GM18909 (cell line): Measurements from ENCODE around the gene TGIF2.

ENCODE experiments used
- ATAC-seq: cut with Tn5 transposase; IDR thresholded peaks from one replicate; pipeline ENCODE4 v1.9.1; 2021; ENCODE audit warnings: mild to moderate bottlenecking; ENCODE audit not compliant: unreplicated experiment, poor library complexity

TGIF2 gene

GRCh38 chr20:36574366-36575135 lies 1.2 kb downstream of the TGIF2 start:
- no peak for ATAC-seq

- ATAC-seq = no peak
Observed at GRCh38 chr20:36576081-36576445, 2.7 kb downstream of the TGIF2 start.

GRCh38 chr20:36578356-36579041 lies 5.1 kb downstream of the TGIF2 start:
- ATAC-seq = no peak

GRCh38 chr20:36579996-36580545 lies 6.7 kb downstream of the TGIF2 start:
- ATAC-seq = no peak

GRCh38 chr20:36582322-36582721 lies 8.9 kb downstream of the TGIF2 start:
- no peak for ATAC-seq

- no peak for ATAC-seq
Observed at GRCh38 chr20:36582821-36583220, 9.4 kb downstream of the TGIF2 start.

- ATAC-seq = no peak
Observed at GRCh38 chr20:36584018-36584481, 10.7 kb downstream of the TGIF2 start.

GRCh38 chr20:36585410-36586125 lies 12.2 kb downstream of the TGIF2 start:
- no peak for ATAC-seq

- no peak for ATAC-seq
Observed at GRCh38 chr20:36587388-36588070, 14.1 kb downstream of the TGIF2 start.

GRCh38 chr20:36591281-36591680 lies 17.9 kb downstream of the TGIF2 start:
- ATAC-seq = no peak

- ATAC-seq = no peak
Observed at GRCh38 chr20:36591854-36592641, 18.7 kb downstream of the TGIF2 start.

GRCh38 chr20:36593347-36593929 lies 20.0 kb downstream of the TGIF2 start:
- no peak for ATAC-seq

GRCh38 chr20:36599912-36600345 lies 26.5 kb downstream of the TGIF2 start:
- ATAC-seq = no peak

GRCh38 chr20:36601540-36601939 lies 28.1 kb downstream of the TGIF2 start:
- ATAC-seq = no peak

- peak; percentile 39 for ATAC-seq
Observed at GRCh38 chr20:36604952-36605398, 31.6 kb downstream of the TGIF2 start.

- peak; percentile 85 for ATAC-seq
Observed at GRCh38 chr20:36605399-36606157, 32.2 kb downstream of the TGIF2 start, which contains the start of gene RAB5IF. Gene RAB5IF (plus strand): TSS chr20:36605779. CDS start chr20:36605952, 173 bp downstream.

- ATAC-seq = peak; percentile 13
Observed at GRCh38 chr20:36606158-36607066, 33.0 kb downstream of the TGIF2 start.
